Skeletal muscle tissue (tissue), 4 donors: ENCODE data around the gene SEPTIN10. TPM values are rescaled to one million over a fixed set of nuclear protein-coding genes. Genes with fewer than 3 reads are reported as not detected.
"Not testable (repeated sequence)": the region's sequence is repeated elsewhere in the genome, so short reads cannot be mapped to it uniquely, and the experiment has no call there.

Experiments
- H3K27ac ChIP-seq: one replicate; pipeline ENCODE4 v1.7.0; 2013; ENCODE audit warnings: mild to moderate bottlenecking, low read depth, low read length, inconsistent platforms
- H3K27me3 ChIP-seq, 3 donors: one replicate each; pipeline ENCODE4 v1.7.0; 2013; ENCODE audit warnings: low read length in 3 of 3; ENCODE audit not compliant: control insufficient read depth in 3 of 3, insufficient read depth in 3 of 3
- H3K36me3 ChIP-seq, 3 donors: one replicate each; pipeline ENCODE4 v1.7.0; 2013; ENCODE audit warnings: low read length in 3 of 3; ENCODE audit not compliant: control insufficient read depth in 3 of 3, insufficient read depth in 3 of 3
- H3K4me1 ChIP-seq, 3 donors: one replicate each; pipeline ENCODE4 v1.7.0; 2013; ENCODE audit warnings: low read length in 3 of 3, mild to moderate bottlenecking in 3 of 3; ENCODE audit not compliant: control insufficient read depth in 3 of 3, insufficient read depth in 3 of 3
- H3K4me3 ChIP-seq, 3 donors: one replicate each; pipeline ENCODE4 v1.7.0; 2013; ENCODE audit warnings: low read length in 3 of 3
- H3K9ac ChIP-seq, 3 donors: one replicate each; pipeline ENCODE4 v1.7.0; 2013; ENCODE audit warnings: low read length in 3 of 3, mild to moderate bottlenecking in 3 of 3, moderate library complexity in 2 of 3, low read depth in 1 of 3
- H3K9me3 ChIP-seq, 3 donors: one replicate each; pipeline ENCODE4 v1.7.0; 2013; ENCODE audit warnings: low read length in 3 of 3; ENCODE audit not compliant: control insufficient read depth in 3 of 3
- total RNA-seq: library from RNA; depleted of rRNA; stranded (reverse); fragments of >200 nt; gene quantifications from one replicate; pipeline ENCODE4 v1.2.3, GENCODE V29; 2014
- donor health status: Osteomylitis.

SEPTIN10 gene
- total RNA-seq, 1 donor from 2014 or later = 109 TPM

DNA sequence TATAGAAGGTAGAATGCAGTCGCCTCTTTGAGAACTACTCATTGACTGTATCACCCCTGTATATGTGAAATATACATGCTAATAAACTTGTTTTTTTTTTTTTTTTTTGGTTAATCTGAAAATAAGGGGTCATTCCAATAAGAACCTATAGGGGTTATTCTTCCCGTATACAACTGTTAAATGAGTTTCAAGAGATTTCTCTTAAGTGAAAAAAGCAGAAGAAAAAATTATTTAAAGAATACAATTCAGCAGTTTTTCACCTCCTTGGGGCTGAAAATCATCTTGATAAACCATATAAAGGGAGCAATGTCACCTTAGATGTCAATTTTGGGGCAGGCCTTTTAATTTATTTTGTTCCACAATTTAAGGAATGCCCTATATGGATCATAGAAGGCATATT is 66.5 kb downstream of the SEPTIN10 start:
- no peaks in the 10 kb centered on the region for H3K27me3 ChIP-seq
- H3K9ac ChIP-seq = no peak overlapping the region
- no peaks in the 10 kb centered on the region for H3K9me3 ChIP-seq
- H3K4me3 ChIP-seq = no peak overlapping the region
- H3K4me1 ChIP-seq = peaks cover 0 to 3% (median 0%) of the 10 kb centered on the region in 3 donors
- peaks cover under 1 to 8% (median 5%) of the 10 kb centered on the region in 3 donors for H3K36me3 ChIP-seq
- H3K27ac ChIP-seq = no peak overlapping the region

DNA sequence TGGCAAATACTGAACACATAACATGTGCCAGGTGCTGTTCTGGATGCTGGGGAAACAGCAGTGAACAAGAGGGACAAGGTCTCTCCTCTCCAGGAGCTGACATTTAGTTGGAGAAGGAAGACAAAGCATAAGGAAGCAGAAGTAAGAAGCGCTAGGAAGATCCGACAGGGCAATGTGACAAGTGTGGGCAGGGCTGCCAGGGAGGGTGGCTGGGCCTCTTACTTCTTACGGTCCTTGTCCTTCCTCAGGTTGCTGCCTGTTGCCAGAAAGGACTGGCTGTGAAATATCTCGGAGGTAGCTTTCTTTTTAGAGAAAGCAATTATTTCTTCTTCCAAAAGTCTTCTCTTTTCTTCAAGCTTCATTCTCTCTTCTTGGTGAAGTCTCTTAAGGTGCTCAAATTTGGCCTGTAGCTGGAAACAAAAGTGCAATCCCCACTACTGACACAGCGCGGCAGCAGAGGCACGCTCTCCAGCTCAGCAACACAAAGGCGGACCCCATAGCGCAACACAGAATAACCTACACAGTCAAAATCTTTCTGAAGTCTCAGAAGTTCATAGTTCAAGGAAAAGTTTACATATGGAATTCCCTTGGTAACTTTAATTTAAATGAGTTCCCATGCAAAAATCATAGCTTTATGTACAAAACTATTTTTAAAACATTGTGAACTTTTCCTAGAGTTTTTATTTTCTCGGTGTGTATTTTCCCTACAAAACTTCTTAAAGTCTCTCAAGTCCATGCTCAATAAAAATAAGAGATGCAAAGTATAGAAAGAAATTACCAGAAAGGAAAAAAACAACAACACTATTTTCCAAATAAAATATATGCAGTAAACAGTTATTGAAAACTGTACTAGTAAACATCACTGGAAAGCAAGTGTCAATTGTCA is 67.7 kb downstream of the SEPTIN10 start:
- Histone ChIP-seq H3K9ac (no peak overlapping the region), H3K9me3 (no peaks in the 10 kb centered on the region), H3K4me1 (peaks cover 0 to 3% (median 0%) of the 10 kb centered on the region in 3 donors), H3K27me3 (peaks cover 0 to 2% (median 0%) of the 10 kb centered on the region in 3 donors), H3K27ac (no peak overlapping the region), H3K4me3 (no peak overlapping the region), H3K36me3 (peaks cover 0 to 7% (median 3%) of the 10 kb centered on the region in 3 donors)

DNA sequence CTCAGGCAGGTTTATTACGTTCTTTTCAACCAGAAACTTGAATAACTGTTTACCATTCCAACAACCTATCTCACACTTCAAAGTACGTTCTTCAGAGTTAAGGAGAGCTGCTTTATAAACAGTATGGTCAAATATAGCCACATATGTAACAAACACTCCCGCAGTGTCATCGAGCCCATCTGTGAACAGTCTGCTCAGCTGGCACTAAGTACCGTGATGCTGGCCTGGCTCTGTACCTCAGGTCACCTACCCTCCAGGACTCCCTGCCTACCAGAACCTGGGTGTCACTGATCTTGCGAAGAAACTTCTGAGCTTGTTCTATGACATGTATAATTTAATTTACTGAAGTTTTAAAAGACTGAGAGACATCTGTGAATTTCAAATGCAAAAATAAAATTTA is 71.4 kb downstream of the SEPTIN10 start:
- H3K27ac ChIP-seq = no peak overlapping the region
- peaks cover 3 to 11% (median 7%) of the 10 kb centered on the region in 3 donors for H3K27me3 ChIP-seq
- peaks cover 0 to 3% (median 0%) of the 10 kb centered on the region in 3 donors for H3K4me1 ChIP-seq
- no peak overlapping the region for H3K4me3 ChIP-seq
- H3K9me3 ChIP-seq = no peaks in the 10 kb centered on the region
- H3K36me3 ChIP-seq = peaks cover 0 to 7% (median 3%) of the 10 kb centered on the region in 3 donors
- H3K9ac ChIP-seq = no peak overlapping the region

DNA sequence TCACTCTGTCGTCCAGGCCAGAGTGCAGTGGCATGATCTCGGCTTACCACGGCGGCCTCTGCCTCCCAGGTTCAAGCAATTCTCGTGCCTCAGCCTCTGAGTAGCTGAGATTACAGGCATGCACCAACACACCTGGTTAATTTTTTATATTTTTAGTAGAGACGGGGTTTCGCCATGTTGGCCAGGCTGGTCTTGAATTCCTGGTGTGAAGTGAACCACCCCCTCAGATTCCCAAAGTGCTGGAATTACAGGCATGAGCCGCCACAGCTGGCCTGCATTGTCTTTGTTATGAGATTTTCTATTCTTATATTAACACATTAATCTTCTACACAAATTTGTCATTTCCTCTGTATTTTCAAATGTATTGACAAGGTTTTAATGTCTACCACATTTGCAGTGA is 75.2 kb downstream of the SEPTIN10 start:
- no peak overlapping the region for H3K9ac ChIP-seq
- H3K36me3 ChIP-seq = peaks cover 0 to 3% (median 0%) of the 10 kb centered on the region in 3 donors
- H3K27ac ChIP-seq = no peak overlapping the region
- peaks cover 3 to 13% (median 7%) of the 10 kb centered on the region in 3 donors for H3K27me3 ChIP-seq
- H3K4me3 ChIP-seq = no peak overlapping the region
- H3K9me3 ChIP-seq = no peaks in the 10 kb centered on the region
- no peaks in the 10 kb centered on the region for H3K4me1 ChIP-seq

DNA sequence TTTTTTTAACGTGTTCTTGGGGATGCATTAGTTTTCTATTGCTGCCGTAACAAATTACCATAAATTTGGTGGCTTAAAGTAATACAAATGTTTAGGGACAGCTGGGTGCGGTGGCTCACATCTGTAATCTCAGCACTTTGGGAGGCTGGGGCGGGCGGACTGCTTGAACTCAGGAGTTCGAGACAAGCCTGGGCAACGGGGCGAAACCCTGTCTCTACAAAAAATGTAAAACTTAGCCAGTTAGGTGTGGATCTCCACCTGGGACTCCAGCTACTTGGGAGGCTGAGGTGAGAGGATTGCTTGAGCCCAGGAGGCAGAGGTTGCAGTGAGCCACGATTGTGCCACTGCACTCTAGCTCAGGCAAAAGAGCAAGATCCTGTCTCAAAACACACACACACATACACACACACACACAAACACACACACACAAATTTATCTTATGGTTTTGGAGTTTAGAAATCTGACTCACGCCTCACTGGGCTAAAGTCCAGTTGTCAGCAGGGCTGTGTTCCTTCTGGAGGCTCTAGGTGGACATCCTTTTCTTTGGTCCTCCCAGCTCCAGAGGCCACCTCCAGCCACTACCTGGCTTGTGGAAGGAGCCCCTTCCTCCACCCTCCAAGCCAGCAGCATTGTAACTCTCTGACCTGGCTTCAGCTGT is 76.1 kb downstream of the SEPTIN10 start:
- Histone ChIP-seq H3K36me3 (peaks cover 0 to 3% (median 0%) of the 10 kb centered on the region in 3 donors), H3K27ac (no peak overlapping the region), H3K9me3 (no peaks in the 10 kb centered on the region), H3K4me3 (no peak overlapping the region), H3K27me3 (peaks cover 3 to 14% (median 7%) of the 10 kb centered on the region in 3 donors), H3K4me1 (no peaks in the 10 kb centered on the region), H3K9ac (no peak overlapping the region)

DNA sequence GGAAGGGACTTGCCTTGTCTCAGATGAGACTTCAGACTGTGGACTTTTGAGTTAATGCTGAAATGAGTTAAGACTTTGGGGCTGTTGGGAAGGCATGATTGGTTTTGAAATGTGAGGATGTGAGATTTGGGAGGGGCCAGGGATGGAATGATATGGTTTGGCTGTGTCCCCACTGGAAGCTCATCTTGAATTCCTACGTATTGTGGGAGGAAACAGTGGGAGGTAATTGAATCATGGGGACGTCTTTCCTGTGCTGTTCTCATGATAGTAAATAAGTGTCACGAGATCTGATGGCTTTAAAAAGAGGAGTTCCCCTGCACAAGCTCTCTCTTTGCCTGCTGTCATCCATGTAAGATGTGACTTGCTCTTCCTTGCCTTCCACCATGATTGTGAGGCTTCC is 77.2 kb downstream of the SEPTIN10 start:
- not testable (repeated sequence) for H3K4me1 ChIP-seq, H3K9me3 ChIP-seq, H3K36me3 ChIP-seq, H3K4me3 ChIP-seq, H3K27ac ChIP-seq, H3K9ac ChIP-seq
- H3K27me3 ChIP-seq = peaks cover 3 to 17% (median 7%) of the 10 kb centered on the region in 3 donors

DNA sequence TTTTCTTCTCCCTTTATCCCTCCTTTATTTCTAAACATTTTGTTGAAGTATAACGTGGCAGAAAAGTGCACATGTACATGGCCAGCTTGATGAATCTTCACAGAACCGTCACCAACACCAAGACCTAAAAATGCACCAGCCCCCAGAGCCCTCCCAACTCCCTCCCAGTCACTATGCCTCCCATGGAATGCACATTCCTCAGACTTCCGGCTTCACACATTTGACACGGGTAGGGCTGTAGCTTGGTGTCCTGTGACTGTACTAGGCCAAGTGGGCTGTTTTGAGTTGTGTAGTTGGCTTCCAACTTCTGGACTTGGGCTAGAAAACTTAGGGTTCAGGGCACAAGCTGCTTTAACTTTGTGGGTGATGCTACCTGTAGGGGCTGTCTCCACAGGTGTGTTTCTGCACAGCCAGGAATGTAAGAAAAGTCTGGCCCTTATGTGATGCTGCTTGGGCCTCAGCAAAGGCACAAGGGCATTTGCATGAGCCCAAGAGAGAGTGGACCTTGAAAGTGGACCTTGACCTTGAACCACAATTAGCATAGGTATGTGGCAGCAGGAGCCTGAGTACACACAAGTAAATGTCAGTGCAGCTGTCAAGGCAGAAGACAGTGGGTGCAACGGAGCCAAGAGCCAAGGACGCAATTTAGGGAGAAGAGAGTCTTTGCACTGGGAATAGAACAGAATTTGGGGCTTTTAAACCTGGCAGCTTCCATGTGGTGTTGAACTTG is 78.4 kb downstream of the SEPTIN10 start:
- H3K27me3 ChIP-seq = peaks cover 3 to 14% (median 7%) of the 10 kb centered on the region in 3 donors
- no peak overlapping the region for H3K9ac ChIP-seq
- no peaks in the 10 kb centered on the region for H3K9me3 ChIP-seq
- H3K36me3 ChIP-seq = no peaks in the 10 kb centered on the region
- no peak overlapping the region for H3K27ac ChIP-seq
- no peak overlapping the region for H3K4me3 ChIP-seq
- peaks cover 0 to 3% (median 2%) of the 10 kb centered on the region in 3 donors for H3K4me1 ChIP-seq

DNA sequence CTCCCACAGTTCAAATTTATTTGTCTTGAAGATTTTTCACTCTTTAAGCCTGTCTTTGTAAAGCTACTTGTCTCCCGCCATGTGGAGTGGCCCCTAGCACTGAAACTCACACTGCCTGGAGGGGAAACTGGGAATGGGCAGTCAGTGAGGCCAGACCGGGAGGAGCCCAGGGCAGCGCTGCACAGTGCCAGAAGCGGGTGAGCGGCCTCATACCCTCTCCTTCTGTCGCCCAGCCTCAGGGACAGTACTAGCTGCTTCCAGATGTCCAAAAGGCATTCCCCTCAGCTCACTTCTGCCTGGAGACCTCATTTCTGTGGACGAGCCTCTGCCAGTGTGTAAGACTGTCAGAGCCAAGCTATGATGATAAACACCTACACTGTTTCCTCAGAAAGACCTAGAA is 79.9 kb downstream of the SEPTIN10 start:
- H3K4me3 ChIP-seq = no peak overlapping the region
- H3K4me1 ChIP-seq = peaks cover 0 to 10% (median 8%) of the 10 kb centered on the region in 3 donors
- no peak overlapping the region for H3K9ac ChIP-seq
- H3K27ac ChIP-seq = no peak overlapping the region
- H3K27me3 ChIP-seq = peaks cover 7 to 9% (median 9%) of the 10 kb centered on the region in 3 donors
- H3K9me3 ChIP-seq = no peaks in the 10 kb centered on the region
- no peaks in the 10 kb centered on the region for H3K36me3 ChIP-seq

DNA sequence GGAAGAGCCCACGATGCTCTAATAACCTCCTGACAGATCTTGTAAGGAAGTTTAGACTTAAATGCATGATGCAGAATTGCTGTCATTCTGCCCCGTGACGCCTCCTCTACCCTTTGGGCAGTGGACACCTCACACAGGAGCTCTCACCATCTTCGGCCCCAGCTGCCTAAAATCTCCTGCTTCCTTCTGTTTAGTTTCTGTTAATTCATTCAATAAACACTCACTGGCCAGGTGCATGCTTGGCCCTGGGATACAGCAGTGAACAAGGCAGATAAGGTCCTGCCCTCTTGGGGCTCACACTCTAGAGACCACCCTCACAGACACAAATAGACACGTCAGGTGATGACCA is 81.1 kb downstream of the SEPTIN10 start:
- peaks cover 2 to 6% (median 5%) of the 10 kb centered on the region in 3 donors for H3K27me3 ChIP-seq
- no peak overlapping the region for H3K27ac ChIP-seq
- H3K4me3 ChIP-seq = no peak overlapping the region
- peaks cover 0 to 10% (median 8%) of the 10 kb centered on the region in 3 donors for H3K4me1 ChIP-seq
- no peak overlapping the region for H3K9ac ChIP-seq
- no peaks in the 10 kb centered on the region for H3K9me3 ChIP-seq
- H3K36me3 ChIP-seq = no peaks in the 10 kb centered on the region
